Activated CD4-positive, alpha-beta T cell treated with anti-CD3 and anti-CD28 coated beads, Interleukin-2, Interleukin-4, amounts not matched to agents 100 ng/mL and 50 ng/mL, durations not matched to agents 16 hours and 8 hours (primary cell): ENCODE results near the gene EVC2.

Experiments
- DNase-seq: peaks from one replicate; pipeline ENCODE4 v3.0.0-alpha.2; 2020; ENCODE audit warnings: low spot score

The EVC2 gene

DNA sequence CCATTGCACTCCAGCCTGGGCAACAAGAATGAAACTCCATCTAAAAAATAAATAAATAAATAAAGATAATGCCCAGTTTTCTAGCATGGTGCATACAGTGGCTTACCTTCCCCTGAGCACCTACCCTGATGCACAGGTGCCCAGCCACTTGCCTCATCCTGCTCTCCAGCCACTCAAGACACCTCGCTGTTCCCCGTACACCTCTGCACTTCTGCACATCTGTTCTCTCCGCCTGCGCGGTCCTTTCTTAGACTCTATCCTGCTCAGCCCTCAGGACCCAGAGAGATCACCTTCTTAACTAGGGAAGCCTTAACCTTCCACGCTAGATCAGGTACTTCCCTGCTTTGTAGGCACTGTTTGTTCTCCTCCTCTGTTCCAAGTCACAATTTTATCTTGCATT, 5.5 kb upstream of the EVC2 start:
- no peak for DNase-seq

GRCh38 chr4:5712931-5713330, 4.6 kb upstream of the EVC2 start:
- DNase-seq = no peak

DNA sequence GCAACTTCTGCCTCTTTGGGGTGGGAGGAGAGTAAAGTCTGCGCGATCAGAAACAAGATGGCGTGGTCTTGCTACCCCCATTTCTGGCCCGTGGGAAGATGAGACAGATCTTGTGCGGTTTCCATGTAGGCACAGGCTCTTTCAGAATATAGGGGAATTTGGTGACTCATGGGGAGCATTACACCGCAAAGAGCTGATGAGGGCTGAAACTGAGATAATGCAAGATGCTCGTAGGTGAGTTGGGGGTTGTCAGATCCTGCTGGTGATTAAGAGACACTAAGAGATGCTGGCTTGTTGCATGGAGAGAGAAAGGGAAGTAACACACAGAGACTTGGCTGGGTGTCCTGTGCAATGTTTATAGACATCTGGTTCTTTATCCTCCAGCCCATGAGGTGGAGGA, 4.2 kb upstream of the EVC2 start:
- DNase-seq = peak; percentile 33

- DNase-seq = no peak
Observed at GRCh38 chr4:5711479-5712184, 3.3 kb upstream of the EVC2 start.

DNA sequence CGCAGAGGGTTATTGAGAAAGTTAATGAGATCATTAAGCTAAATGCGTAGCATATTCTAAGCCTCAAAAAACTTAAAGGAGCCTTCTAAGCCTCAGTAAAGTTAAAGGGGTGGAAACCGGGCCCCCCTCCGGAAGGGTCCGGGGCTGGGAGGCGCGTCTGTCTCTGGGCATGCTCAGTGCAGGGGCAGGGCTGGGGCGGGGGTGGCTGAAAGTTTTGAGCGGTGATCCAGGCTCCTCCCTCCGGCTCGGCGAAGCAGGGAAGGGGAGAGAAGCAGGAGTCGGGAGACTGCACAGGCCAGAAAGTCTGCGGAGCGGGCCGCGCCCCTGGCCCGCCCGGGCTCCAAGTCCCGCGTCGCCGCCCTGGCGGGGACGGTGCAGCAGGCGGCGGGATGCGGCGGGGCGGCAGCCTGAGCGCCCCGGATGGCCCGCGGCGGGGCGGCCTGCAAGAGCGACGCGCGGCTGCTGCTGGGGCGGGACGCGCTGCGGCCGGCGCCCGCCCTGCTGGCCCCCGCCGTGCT, 2.7 kb upstream of the EVC2 start, which contains the start of gene EVC:
Gene EVC (plus strand): TSS at position 241 of the 518 bp plus-strand sequence. CDS start 180 bp downstream, at position 421.
- peak; percentile 24 for DNase-seq

DNA sequence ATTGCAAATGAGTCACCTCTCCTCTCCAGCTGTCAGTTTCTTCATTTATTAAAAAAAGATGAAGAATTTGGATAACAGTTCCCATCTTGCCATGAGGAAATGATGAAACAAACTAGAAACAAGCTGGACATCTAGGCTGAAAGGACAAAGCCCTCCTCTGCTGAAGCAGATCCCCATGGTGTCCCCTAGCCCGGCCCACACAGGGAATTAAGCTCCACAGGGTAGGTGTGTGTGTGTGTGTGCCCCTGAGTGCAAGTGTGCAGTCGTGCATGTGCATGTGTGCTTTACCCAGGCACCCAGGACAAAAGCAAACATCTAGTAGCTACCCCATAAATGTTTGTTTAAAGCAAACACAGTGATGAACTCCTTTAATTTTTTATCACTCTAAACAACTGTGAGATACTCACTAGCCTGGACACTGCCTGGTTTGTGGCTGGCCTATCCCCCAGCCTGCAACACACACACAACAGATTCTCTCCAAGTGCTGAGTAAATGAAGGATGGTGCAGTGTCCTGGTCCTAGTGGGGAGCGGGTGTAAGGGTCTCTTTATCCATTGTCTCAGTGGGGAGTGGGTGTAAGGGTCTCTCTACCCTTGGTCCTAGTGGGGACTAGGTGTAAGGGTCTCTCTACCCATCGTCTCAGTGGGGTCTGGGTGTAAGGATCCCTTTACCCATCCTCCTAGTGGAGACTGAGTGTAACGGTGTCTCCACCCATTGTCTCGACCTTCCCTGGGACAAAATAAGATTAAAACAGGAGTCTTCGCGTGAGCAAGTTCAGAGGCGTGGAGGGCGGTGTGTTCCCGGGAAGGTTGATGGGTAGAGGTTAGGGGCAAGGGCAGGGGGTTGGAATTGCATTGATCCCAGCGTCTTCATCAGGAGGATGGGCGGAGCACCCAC, 2.0 kb upstream of the EVC2 start:
- DNase-seq = no peak

- no peak for DNase-seq
Observed at GRCh38 chr4:5709207-5709575, 832 bp upstream of the EVC2 start.

GRCh38 chr4:5707778-5708448, 446 bp downstream of the EVC2 start:
- DNase-seq = no peak

DNA sequence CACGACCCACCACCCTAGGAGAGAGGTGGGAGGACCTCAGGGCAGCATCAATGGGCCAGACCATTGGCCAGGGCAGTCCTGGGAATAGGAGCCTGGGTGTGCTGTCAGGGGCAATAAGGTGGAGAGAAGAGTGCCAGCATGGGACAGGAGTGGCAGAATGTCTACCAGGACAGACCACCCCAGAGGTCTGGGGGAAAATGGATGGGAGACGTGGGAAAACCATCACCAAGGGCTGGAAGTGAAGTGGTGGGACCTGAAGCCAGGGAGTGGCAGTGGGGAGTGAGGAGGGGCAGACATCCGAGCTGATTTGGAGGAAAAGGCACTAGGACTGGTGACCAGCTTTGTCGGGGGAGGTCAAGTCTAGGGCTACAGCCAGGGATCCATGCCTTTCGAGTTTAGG, 993 bp downstream of the EVC2 start:
- DNase-seq = no peak

DNA sequence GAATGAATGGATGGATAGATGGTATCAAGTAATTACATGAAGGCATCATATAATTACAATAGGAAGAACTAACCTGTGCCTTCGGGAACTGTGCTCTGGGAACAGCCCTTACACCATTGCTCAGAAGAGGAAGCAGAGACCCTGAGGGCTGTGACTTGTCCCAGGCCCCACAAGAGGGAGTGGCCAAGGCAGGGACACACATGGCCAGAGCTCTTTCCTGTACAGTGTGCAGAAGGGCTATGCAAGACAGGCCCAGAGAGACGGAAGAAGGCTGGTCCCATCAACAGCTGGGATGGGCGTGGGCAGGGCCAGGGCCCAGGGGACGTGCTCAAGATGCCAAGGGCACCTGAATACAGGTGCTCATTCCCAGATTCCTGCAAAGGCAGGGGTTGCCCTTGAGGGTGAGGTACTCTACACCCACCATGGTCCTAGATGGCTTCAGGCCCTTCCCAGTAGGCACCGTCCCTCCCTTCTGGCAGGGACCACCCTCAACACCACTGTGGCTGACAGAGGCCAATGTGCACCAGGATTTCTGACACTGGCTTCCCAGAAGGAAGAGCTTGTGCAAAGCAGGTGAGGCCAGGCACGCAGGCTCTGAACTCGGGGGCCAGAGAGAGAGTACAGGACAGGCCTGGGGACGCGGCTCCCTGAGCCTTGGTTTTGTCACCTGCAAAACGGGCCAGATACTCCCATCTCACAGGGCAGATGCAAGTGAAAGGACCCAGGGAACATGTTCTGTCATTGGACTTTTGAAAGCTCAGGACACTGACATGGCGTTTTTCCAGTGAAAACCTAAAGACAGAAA, 1.7 kb downstream of the EVC2 start:
- DNase-seq = no peak

DNA sequence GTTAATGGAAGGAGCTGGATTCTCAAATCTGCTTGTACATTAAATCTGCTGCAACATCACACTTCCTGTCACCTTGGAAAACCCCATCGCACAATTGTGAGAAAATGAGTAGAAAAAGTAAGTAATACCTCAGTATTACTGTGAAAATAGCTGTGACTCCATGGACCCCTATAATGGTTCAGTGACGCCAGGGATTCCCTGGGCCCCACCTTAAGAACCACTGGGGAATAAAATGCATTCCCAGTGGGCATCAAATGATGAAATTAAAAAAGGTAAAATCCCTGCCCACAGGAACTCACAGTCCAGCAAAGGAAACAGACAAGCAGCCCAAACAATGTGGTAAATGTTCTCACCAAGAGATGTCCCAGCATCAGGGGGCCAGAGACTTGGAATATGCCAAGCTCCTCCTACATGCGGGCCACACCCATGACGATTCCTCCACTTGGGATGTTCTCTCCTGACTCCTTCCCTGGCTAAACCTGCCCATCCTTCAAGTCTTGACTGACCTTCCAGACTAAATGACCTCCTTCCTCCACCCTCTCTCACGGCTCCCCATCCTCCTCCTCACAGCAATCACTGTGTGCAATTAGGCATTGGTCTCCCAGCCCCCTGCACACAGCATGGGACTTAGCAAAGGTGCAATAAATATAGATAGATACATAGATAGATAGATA, 2.6 kb downstream of the EVC2 start:
- DNase-seq = no peak

GRCh38 chr4:5704276-5704675, 4.1 kb downstream of the EVC2 start:
- DNase-seq = no peak

- no peak for DNase-seq
Observed at GRCh38 chr4:5703831-5704230, 4.5 kb downstream of the EVC2 start.

- DNase-seq = no peak
Observed at GRCh38 chr4:5701971-5702370, 6.4 kb downstream of the EVC2 start.

DNA sequence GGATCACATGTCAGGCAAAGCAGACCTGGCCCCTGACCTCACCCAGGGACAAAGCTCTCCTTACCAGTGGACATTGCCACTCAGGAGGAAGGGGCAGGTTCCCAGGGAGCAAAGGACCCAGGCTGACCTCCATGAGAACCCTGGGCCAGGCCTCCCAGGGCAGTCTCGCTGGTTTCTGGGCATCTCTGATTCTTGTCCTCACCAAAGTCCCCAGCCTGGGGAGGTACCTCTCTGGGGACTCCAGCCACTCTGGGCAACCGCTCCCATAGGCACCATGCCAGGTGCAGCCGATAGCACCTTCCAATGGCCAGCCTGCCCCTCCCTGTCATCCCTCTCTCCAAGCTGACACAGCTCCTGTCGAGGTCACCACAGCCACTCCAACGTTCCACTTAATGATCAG, 7.9 kb downstream of the EVC2 start:
- no peak for DNase-seq

- DNase-seq = no peak
Observed at GRCh38 chr4:5696341-5696740, 12.0 kb downstream of the EVC2 start.

DNA sequence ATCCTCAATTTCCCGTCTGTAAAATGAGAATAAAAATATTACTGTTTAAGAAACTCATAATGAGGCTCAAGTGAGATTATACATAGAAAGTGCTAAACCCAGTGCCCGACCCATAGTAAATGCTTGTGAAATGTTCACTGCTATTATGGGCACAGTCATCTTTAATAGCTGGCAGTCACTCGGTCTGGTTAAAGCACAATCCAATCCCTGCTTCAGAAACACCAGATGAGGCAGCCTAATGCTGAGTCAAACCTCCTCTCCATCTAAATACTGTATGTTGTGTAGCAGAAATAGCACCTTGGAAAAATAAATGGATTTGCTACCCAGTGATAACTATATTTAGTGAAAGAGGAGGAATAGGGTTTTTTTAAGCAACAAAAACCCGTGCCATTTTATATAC, 14.5 kb downstream of the EVC2 start:
- no peak for DNase-seq

DNA sequence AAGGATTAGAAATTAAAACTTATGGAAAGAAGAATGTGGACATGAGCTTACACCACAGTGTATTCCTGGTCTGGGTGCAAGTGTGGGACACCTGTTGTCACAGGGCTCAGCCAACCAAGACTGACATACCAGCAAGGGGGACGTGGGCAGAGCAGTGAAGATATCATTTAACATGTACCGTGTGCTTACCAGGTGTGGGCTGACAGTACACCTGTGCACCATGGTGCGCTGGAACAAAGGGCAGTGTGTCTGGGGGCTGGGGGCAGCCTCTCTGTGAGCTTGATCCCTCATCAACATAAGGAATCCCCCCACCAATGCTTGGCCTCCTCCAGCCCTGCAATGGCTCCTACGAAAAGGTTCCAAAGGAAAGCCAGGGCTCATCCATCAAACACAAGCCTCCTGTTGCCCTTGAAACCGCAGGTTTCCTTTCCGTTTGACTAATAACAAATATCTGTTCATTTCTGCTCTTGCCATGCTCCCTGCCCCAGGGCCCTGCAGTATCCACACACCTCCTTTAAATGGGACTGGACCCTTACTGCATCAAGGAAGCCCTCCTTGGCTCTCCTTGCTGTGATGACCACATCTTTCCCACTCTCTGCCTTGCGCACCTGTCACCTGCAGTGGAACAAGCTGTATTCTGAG, 16.7 kb downstream of the EVC2 start:
- no peak for DNase-seq

GRCh38 chr4:5689065-5689464, 19.3 kb downstream of the EVC2 start:
- no peak for DNase-seq

- no peak for DNase-seq
Observed at GRCh38 chr4:5686338-5686737, 22.0 kb downstream of the EVC2 start.

DNA sequence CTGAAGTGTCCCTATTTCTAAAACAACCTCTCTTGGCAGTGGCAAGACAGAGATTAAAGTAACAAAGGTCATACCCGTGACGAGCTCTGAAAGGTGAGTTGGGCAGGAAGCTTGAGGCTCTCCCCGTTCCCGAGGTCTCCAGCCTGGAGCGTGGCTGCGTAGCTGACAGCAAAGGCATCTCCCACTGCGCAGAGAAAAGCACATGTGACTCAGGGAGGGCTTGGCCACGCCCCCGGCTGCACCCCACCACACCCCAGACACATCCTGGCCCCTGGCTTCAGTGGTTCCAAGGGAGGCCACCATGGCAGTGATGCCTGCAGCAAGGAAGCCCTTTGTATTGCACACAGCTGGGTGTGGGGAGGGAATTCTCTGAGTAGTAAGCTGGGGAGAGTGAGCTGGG, 23.1 kb downstream of the EVC2 start:
- no peak for DNase-seq
